GM18499 (cell line): ENCODE data around the gene TMSB10.
"Not testable (repeated sequence)": the region's sequence is repeated elsewhere in the genome, so short reads cannot be mapped to it uniquely, and the experiment has no call there.

ENCODE experiments used
- ATAC-seq: cut with Tn5 transposase; IDR thresholded peaks from one replicate; pipeline ENCODE4 v1.9.1; 2021; ENCODE audit warnings: moderate number of reproducible peaks; ENCODE audit not compliant: insufficient read depth, unreplicated experiment

TMSB10 gene

DNA sequence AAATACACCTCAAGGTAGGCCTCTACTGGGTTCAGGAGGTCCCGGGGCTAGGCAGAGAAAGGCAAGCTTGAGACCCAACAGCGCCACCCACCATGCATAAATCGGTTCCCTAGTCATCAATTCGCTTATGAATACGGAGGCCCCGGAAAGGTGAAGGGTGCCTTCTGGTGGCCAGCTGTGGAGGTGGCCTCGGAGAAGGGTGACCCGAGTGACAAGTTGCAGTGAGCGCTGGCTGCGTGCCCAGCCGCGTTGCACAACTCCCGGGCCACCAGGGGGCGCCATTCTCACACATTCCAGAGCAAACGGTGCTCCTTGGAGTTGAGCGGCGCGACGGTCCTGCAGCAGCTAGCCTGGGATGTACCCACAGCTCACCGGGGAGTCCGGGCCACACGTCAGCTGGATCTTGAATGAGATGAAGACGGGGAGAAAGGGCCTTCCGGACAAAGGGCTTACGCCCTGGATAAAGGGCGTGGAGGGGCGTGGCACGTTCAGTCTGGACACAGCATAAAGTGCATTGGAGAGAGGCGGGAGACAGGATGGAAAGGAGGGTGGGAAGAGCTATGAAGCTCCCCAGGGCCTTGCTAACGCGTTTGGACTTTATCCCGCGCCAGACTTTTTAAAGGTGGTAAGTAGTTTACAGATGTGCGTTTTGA lies 20.4 kb downstream of the TMSB10 start:
- ATAC-seq: peak; percentile 71

DNA sequence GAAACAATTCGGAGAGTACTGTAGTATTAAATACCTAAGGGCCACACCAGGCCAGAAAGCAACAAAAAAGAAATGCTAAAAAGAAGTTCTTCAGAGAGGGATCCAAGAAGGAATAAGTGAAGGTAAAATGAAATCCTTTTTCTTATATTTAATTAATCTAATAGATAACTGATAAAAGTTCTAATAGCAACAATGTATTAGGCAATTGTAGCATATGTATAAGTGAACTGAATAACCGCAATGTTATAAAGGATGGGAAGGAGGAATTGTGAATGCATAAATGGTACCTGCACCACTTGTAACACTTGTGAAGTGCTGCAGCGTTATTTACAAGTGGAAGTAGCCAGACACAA lies 21.8 kb downstream of the TMSB10 start:
- no peak for ATAC-seq

DNA sequence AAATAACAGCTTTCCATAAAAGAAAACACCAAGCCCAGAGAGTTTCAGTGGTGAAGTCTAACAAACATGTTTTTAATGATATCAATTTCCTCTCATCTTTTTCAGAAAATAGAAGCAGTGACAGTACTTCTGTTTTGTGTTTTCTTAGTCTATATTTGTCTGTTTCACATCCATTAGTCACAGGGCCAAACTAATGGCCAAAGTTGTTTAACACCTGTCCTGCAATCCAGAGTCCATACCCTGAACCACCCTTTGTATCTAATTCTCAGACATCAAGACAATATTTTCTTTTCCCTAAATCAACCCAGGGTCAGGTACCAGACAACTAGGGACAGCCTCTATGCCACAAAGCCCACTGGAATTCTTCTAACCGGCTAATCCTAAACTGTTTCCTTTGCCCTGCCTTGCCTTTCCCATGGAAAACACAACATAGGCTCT lies 25.9 kb downstream of the TMSB10 start:
- ATAC-seq: peak; percentile 64

DNA sequence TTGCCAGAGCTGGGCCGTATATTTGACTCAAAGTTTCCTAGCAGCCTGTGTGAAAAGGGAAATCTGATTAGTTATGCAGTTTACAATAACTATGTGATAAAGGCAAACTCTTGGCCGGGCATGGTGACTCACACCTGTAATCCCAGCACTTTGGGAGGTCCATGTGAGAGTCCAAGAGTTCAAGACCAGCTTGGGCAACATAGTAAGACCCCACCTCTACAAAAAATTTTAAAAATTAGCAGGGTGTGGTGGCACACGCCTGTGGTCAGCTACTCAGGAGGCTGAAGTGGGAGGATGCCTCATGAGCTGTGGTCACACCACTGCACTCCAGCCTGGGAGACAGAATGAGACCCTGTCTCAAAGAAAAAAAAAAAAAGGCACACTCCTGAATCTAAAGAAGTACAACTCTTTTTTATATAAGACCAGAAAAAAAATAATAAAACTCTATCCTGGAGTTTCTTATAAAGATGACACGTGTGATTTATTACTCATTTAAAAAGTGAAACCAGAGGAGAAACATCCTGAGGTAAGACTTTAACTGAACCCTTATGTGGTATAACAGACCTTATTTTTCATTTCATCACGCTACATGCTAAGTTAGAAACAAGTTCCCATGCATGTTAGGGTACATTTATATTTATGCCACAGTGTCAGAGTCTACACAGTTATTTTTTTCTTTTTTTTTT lies 32.9 kb downstream of the TMSB10 start:
- peak; percentile 31 for ATAC-seq

DNA sequence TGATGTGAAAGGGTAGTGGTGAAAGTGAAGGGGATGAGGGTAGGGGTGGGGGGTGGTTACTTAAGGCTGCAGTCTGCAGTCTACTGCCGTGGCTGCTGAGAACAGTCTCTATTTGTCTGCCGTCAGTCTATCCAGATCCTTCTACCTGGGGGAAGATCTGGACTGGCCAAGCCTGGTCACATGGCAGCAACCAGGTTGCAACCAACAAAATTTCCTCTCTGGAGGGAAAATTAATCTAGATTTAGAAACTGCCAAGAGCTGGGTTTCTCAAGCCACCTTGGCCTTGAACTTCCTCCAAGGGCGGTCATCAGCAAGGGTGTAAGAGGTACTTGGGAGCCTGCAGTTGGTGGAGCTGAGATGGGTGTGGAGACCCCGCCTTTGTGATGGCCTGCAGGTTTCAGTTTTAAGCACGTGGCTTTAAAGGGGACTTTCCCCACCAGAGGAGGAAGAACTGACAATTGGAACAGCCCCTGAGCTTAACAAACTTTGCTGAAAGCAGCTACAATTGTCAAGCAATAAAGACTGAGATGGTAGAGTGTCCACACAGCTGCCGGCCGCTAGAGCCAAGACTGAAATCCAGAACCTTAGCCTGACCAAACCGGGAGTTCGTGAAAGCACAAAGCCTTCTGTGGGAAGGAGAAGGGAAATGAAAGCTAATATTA lies 34.1 kb downstream of the TMSB10 start:
- ATAC-seq: peak; percentile 57

DNA sequence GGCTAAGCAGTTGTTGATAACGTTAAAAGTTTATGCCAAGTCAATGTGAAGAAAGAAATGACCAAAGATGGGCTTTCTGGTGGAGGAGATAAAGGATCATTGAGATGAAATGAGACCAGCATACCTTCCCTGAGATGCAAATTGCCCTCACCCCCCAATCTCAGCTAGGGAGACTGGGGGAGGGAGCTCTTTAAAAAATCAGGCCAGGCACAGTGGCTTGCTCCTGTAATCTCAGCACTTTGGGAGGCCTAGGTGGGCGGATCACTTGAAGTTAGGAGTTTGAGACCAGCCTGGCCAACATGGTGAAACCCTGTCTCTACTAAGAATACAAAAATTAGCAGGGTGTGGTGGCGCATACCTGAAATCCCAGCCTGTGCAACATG lies 34.6 kb downstream of the TMSB10 start:
- no peak for ATAC-seq

DNA sequence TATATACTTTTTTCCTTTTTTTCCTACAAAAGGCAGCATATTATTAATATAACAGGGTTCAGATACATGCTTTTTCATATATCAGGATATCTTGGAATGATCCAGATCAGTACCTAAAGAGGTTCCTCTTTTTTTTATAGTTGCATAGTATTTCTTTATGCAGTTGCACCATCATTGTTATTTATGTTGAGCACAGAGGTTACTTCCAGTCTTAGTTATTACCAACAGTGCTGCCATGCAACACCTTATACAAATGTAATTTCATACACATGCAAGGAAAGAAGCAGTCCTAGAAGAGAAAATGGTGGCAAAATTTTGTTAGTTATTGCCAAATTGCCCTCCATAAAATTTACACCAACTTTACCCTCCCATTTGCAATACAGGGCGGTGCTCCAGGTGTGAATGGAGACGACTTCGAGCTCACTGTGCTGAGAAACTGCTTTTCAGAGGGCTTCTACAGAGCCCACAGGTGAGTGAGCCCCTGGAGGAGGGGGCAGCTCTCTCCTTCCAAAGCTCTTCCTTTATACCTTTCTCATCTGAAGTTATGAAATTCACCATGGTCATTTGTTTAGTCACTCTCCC lies 35.5 kb downstream of the TMSB10 start:
- no peak for ATAC-seq

DNA sequence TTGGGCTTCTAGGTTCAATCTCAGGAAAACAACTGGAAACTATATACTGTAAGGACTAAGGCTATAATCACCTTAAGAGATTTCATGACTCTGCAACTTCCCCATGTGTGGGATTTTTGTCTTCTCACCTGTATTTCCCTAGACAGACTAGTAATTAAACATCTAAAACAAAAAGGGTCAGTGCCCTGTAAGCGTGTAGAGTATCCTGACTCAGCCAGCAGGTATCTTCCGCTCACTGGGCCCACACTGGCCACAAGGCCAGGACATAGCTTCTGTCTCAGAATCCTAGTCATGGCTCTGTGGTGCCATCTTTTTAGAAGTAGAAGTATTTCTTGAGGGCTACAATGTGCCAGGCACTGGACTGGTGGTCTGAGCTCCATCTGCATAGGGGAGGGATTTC lies 36.7 kb downstream of the TMSB10 start:
- no peak for ATAC-seq

DNA sequence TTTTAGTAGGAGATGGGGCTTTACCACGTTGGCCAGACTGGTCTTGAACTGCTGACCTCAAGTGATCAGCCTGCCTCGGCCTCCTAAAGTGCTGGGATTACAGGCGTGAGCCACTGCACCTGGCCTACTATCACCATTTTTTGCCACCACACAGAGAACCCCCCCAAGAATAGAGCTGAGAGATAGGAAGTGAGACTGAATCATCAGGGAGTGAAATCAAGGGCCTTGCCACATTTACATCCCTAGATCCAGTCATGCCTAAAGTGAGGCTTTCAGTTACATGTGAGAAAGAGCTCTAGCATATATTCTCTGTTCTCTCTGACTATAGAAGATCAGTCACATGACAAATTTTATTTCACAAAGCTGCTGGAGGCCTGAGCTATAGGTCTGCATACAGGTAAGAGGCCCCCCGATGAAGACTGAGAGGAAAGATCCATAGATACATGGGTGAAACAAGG lies 37.5 kb downstream of the TMSB10 start:
- peak; percentile 30 for ATAC-seq

DNA sequence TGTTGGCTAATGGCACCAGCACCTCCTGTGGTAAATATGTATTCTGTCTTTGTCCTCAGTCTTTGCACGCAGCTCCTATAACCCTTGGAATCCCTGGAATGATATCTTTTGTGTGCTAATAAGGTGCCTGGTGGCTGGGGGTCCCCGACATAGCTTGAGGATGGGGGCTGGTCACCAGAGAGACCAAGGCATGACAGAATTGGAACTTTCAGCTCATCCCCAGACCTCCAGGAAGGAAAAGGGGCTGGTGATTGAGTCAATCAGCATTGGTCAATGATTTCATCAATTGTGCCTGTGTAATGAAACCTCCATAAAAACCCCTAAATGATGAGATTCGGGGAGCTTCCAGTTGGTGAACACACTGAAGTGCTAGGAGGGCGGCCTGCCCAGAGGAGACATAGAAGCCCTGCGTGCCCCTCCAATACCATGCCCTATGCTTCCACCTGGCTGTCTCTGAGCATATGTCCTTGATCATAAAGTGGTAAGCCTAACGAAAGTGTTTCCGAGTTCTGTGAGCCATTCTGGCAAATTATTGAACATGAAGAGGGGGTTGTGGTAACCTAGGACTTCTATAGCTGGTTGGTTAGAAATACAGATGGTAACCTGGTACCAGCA lies 38.9 kb downstream of the TMSB10 start:
- ATAC-seq: no peak

DNA sequence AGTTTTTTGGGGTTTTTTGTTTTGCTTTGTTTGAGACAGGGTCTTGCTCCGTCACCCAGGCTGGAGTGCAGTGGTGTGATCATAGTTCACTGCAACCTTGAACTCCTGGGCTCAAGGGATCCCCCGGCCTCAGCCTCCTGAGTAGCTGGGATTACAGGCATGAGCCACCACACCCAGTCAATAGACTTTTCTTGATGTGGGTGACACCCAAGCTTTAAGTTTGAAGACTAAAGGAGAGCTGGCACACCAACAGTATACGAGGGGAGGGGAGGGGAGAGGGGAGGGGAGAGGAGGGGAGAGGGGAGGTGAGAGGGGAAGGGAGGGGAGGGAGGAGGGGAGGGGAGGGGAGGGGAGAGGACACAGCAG lies 40.4 kb downstream of the TMSB10 start:
- not testable (repeated sequence) for ATAC-seq

DNA sequence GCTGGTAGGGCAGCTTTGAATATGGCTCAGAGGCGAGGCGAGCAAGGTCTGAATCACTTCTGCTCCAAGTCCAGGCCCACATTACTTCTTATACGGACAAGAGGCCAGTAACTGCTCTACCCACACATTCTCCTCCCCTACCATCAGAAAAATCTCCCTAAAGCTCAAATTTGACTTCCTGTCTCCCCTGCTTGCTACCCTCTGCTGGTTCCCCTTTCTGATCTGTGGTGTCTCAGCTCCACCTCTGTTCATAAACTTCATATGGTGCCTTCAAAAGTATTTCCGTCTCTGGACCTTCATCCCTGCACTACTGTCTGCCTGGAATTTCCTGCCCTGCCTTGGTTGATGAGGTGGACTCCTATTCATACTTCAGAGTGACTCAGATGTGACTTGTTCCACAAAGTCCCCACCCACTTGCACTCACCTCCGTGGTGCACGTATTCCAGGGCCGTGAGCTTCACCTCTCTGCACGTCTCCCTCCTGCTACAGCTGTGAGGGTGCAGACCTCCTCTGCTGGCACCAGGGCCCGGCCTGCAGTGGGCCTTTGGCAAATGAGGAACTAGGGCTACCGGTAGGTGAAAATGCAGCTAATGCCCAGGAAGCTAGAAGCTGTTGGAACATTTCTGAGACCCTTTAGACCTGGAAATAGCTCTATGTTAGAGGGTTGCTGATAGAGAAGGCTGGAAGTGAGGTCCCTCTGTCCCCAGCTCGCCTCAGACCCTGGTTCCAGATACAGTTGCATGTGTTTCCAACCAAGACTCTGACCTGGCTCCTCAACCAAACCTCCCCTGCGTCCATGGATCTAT lies 41.0 kb downstream of the TMSB10 start:
- ATAC-seq: peak; percentile 49

DNA sequence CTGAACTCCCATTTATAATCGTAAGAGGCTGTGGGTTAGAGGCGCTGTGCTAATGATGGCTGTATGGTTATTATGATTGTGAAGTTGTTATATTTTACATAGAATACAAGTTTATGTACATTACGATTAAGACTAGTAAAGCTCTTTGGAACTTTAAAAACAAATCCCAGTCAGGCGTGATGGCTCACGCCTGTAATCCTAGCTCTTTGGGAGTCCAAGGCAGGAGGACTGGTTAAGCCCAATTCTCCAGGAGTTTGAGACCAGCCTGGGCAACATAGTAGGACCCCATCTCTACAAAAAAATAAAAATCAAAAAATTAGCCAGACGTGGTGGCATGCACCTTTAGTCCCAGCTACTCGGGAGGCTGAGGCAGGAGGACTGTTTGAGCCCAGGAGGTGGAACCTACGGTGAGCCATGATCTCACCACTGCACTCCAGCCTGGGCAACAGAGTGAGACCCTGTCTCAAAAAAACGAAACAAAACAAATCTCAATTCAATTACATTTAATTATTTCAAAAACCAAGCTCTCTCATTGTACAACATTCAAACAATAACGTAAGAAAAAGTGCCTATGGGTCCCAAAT lies 41.6 kb downstream of the TMSB10 start:
- ATAC-seq: no peak

DNA sequence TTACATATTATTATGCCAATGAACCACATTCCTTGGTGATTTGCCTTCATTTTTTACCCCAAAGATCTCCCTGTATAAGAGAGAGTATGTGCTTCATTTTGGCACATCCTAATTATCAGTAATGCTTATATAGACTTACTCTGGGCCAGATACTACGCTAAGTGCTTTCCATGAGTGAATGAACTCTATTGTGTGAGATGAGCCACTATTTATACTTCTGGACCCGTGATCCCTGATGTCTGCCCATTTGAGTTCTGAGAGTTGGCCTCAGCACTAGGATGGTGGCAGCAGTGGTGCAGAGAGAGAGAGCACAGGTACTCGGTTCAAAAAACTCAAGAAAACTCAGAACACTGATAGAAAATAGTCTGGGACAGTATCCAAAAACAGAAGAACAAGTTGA lies 48.1 kb downstream of the TMSB10 start:
- no peak for ATAC-seq

DNA sequence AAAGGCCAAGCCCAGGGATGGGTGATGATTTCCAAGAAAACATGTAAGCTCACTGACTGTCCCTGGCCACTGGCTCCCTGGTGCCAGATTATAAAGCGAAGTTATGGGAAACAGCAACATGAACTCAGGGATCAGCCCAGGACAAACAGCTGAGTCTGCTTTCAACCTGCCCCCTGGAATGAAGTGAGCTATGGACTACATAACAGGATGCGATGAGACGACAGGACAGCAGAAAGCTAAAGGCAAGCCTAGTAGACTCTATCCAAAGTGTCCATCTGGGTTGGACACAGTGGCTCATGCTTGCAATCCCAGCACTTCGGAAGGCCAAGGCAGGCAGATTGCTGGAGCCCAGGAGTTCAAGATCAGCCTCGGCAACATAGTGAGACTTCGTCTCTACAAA lies 48.9 kb downstream of the TMSB10 start:
- no peak for ATAC-seq
